SH-SY5Y (cell line): Measurements from ENCODE around the gene CD22.

Source experiments
- GATA2 ChIP-seq: IDR thresholded peaks from 2 replicates; pipeline ENCODE4 v1.6.1; 2011; ENCODE audit warnings: mild to moderate bottlenecking, low read depth, low read length
- GATA3 ChIP-seq: IDR thresholded peaks from 2 replicates; pipeline ENCODE4 v1.6.1; 2011; ENCODE audit warnings: low read depth, mild to moderate bottlenecking, low read length, moderate library complexity

DNA sequence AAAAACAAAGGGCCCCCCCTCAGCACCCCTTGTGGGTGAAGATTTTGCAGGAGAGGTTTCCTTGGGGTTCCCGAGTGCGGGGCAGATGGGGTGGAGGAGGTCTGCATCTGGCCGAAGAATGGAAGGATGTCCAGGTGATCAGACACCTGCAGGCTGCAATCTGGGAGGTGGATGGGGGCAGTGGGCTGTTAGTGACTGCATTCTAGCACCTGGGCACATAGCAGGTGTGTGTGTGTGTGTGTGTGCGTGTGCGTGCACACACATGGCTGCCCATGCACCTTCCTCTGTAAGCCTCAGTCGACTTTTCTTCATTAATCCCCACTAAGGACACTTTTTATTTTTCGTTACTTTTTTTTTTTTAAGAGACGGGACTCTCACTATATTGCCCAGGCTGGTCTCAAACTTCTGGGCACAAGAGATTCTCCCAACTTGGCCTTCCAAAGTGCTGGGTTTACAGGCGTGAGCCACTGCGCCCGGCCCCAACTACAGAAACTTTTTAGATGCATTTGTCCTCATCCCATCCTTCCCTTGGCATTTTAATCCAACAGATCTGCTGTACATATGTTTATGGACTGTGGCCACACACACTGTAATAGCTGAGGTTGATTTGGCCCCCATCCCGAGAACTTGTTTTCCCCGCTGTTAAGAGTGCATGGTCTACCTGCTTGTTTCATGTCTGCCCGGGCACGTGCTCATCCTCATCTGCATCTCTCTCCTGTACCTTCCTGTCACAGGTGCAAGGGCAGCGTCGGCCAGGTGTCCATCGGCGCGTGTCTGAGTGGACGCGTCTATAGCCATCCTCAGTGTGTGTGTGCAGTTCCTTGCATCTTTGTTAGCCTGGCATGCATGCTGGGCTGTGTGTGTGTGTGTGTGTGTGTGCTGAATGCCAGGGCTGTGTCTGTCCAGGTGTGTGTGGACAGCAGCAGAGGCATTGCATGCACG is 36.3 kb upstream of the CD22 start:
- no peak for TF ChIP-seq GATA2
- TF ChIP-seq GATA3 = no peak
